Lower leg skin (tissue), 4 donors: ENCODE data around the gene COL4A2. TPM values are rescaled to one million over a fixed set of nuclear protein-coding genes. Genes with fewer than 3 reads are reported as not detected.

ENCODE experiments used
- DNase-seq, 2 donors: peaks; one replicate each; pipeline ENCODE4 v3.0.0-alpha.2; 2019; ENCODE audit warnings: low spot score in 2 of 2
- H3K4me3 ChIP-seq: fragments of 200-600 bp; sonication (generic); 2 replicates; pipeline ENCODE4 v1.5.1; 2017; ENCODE audit warnings: mild to moderate bottlenecking, low read depth; ENCODE audit not compliant: poor library complexity, severe bottlenecking
- CTCF ChIP-seq, 3 donors: fragments of 450-650 bp; IDR thresholded peaks; one replicate each; pipeline ENCODE4 v1.5.1; 2016; ENCODE audit warnings: antibody characterized with exemption in 3 of 3, mild to moderate bottlenecking in 3 of 3, moderate library complexity in 2 of 3
- POLR2A ChIP-seq, 2 donors: fragments of 450-650 bp; IDR thresholded peaks; one replicate each; pipeline ENCODE4 v1.6.1; 2016 to 2017; ENCODE audit warnings: antibody characterized with exemption in 2 of 2, mild to moderate bottlenecking in 1 of 2, moderate library complexity in 1 of 2
- WGBS, 2 donors: methylation state at CpG; one replicate each; pipeline ENCODE4 v1.1.5; 2018; 5-methylcytosine and 5-hydroxymethylcytosine counted together
- intact Hi-C: fragments of 100-400 bp; cut with DNase I; formaldehyde crosslinking; loops from one replicate; pipeline ENCODE4 v1.15.0; 2023; ENCODE audit warnings: low total_unique reads
- total RNA-seq, 4 donors: library from RNA; depleted of rRNA; stranded (reverse); fragments of >200 nt; gene quantifications; one replicate each; pipeline ENCODE4 v1.1.0, GENCODE V29; 2016

Gene COL4A2
- total RNA-seq, 4 donors from 2014 or later: 40.8 to 119 (median 58.9) TPM

DNA sequence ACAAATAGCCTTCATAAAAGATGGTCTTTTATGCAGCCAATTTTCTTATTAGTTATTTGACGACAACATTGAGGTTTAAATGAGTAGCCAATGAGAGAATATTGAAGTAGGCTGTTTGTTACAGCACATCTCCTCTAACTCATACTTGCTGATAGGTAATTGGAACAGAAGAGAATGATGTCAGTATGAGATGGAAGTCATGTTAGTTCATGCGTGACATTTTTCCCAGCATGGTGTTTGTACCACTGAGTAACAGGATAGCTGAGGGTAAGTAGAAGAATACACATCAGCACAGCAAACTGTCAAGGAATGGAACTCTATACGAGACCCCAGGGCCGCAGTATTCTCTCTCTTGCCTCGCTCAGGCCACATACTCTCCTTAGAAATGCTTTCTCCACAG lies 37.2 kb downstream of the COL4A2 start:
- TF ChIP-seq CTCF (IDR thresholded peaks at IDR 0.05): no peak
- TF ChIP-seq POLR2A (IDR thresholded peaks at IDR 0.05): no peak
- H3K4me3 ChIP-seq: no peak overlapping the region
- DNase-seq: peak in 1 of 2 donors; percentile 54
- 79 to 85% methylated on average over 5 of the region's 5 CpGs for WGBS, 2 donors
- intact Hi-C loops: no loop called here

- H3K4me3 ChIP-seq: no peak overlapping the region
- WGBS, 2 donors: 89 to 93% methylated on average over 7 of the region's 7 CpGs
- peak in 1 of 2 donors; percentile 71 for DNase-seq
- intact Hi-C loops: no loop called here
- TF ChIP-seq CTCF (IDR thresholded peaks at IDR 0.05): no peak
- TF ChIP-seq POLR2A (IDR thresholded peaks at IDR 0.05): no peak
These were observed 38.2 kb downstream of the COL4A2 start for GRCh38 chr13:110345266-110345665.

- DNase-seq: peak in 1 of 2 donors; percentile 42
- no peak overlapping the region for H3K4me3 ChIP-seq
- no peak for TF ChIP-seq POLR2A (IDR thresholded peaks at IDR 0.05)
- TF ChIP-seq CTCF (IDR thresholded peaks at IDR 0.05): no peak
- WGBS, 2 donors: 90% methylated on average over 4 of the region's 4 CpGs
- intact Hi-C loops: no loop called here
These were observed 38.6 kb downstream of the COL4A2 start for GRCh38 chr13:110345701-110346100.

- no peak for TF ChIP-seq POLR2A (IDR thresholded peaks at IDR 0.05)
- TF ChIP-seq CTCF (IDR thresholded peaks at IDR 0.05): no peak
- DNase-seq: peak in 1 of 2 donors; percentile 83
- no peak overlapping the region for H3K4me3 ChIP-seq
- intact Hi-C loops: no loop called here
- 44 to 62% methylated on average over 12 to 15 of the region's 17 CpGs for WGBS, 2 donors
These were observed 39.6 kb downstream of the COL4A2 start for GRCh38 chr13:110346661-110347067.

DNA sequence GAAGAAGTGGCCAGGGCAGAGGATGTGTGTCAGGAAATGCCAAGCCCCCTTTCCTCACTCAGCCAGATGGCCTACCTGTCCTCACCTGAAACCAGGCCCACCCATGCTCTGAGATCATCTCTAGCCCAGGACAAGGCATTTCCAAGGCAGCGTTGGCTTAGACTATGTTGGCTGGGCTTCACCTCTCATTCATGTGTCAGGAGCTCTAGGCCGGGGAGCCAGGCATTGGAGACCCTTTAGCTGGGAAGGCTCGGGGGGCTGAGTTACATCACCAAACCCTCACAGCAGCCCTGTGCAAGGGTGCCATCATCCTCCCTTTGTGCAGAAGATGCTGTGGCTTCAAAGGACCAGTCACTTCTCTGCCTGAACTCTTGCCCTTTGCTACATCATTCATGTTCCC lies 40.0 kb downstream of the COL4A2 start:
- intact Hi-C loops: no loop called here
- WGBS, 2 donors: 62 to 74% methylated on average over 3 of the region's 3 CpGs
- DNase-seq: no peak
- TF ChIP-seq CTCF (IDR thresholded peaks at IDR 0.05): no peak
- no peak overlapping the region for H3K4me3 ChIP-seq

- 24 to 31% methylated on average over 18 of the region's 18 CpGs for WGBS, 2 donors
- peak; percentile 55 to 87 for DNase-seq
- intact Hi-C loops: no loop called here
- H3K4me3 ChIP-seq: no peak overlapping the region
- TF ChIP-seq CTCF (IDR thresholded peaks at IDR 0.05) (no peak), POLR2A (IDR thresholded peaks at IDR 0.05) (no peak)
These were observed 40.6 kb downstream of the COL4A2 start for GRCh38 chr13:110347535-110348308.
